GM10248 (cell line): ENCODE results near the gene TMEM165.
A peak's percentile ranks its signal among the peaks of the same experiment; 100 is the strongest.

Experiments used
- CTCF ChIA-PET: fragments of 300-600 bp; sonication (Branson Sonifier 250); formaldehyde crosslinking; extraction: SDS; loops from one replicate; lab custom pipeline; 2021; ENCODE audit warnings: antibody characterized with exemption; lab: Yijun Ruan, JAX
- POLR2A ChIA-PET: fragments of 350-650 bp; sonication (Branson Sonifier 250); formaldehyde crosslinking; extraction: SDS; loops from one replicate; lab custom pipeline; 2020; ENCODE audit warnings: antibody characterized with exemption; lab: Yijun Ruan, JAX
- DNase-seq: peaks from one replicate; pipeline ENCODE4 v3.0.0; 2012; ENCODE audit errors: extremely low spot score
- CTCF ChIP-seq: IDR thresholded peaks from 2 replicates; pipeline ENCODE4 v1.5.1; 2012; ENCODE audit warnings: mild to moderate bottlenecking, low read depth; ENCODE audit errors: extremely low read depth, missing control alignments, control extremely low read depth

TMEM165 gene

GRCh38 chr4:55440786-55441185, 45.0 kb downstream of the TMEM165 start:
- ChIA-PET POLR2A (no interaction called here), CTCF (no interaction called here)
- no peak for TF ChIP-seq CTCF
- no peak for DNase-seq

- TF ChIP-seq CTCF = no peak
- no peak for DNase-seq
- ChIA-PET POLR2A (no interaction called here), CTCF (interaction anchor here (2.3 kb wide), 1 partner anchor 12 kb away, joined by 6 read pairs; no protein-coding TSS in a partner anchor)
These were observed 46.8 kb downstream of the TMEM165 start for GRCh38 chr4:55442541-55442940.

GRCh38 chr4:55444827-55445226, 49.1 kb downstream of the TMEM165 start:
- CTCF ChIA-PET = interaction anchor here (0.8 to 2.1 kb wide), 5 partner anchors 13 to 96 kb away, joined by 3 to 6 read pairs (median 3); no protein-coding TSS in a partner anchor
- peak; percentile 27 for TF ChIP-seq CTCF
- POLR2A ChIA-PET = interaction anchor here (0.6 kb wide), 1 partner anchor 88 kb away, joined by 4 read pairs; no protein-coding TSS in a partner anchor
- DNase-seq = no peak

- ChIA-PET CTCF (interaction anchor here (1.0 to 1.6 kb wide), 6 partner anchors 8 to 454 kb away, joined by 3 to 5 read pairs (median 3); no protein-coding TSS in a partner anchor), POLR2A (interaction anchor here (0.7 kb wide), 1 partner anchor 416 kb away, joined by 5 read pairs; no protein-coding TSS in a partner anchor)
- TF ChIP-seq CTCF = no peak
- no peak for DNase-seq
These were observed 50.3 kb downstream of the TMEM165 start for GRCh38 chr4:55445921-55446577.

GRCh38 chr4:55446578-55446922, 50.8 kb downstream of the TMEM165 start:
- POLR2A ChIA-PET = no interaction called here
- CTCF ChIA-PET = interaction anchor here (1.4 to 1.6 kb wide), 3 partner anchors 9 to 14 kb away, joined by 3 to 5 read pairs (median 3); no protein-coding TSS in a partner anchor
- TF ChIP-seq CTCF = no peak
- DNase-seq = no peak

- DNase-seq = no peak
- no peak for TF ChIP-seq CTCF
- POLR2A ChIA-PET = interaction anchor here (0.6 kb wide), 1 partner anchor 9 kb away, joined by 3 read pairs; no protein-coding TSS in a partner anchor
- CTCF ChIA-PET = interaction anchor here (1.4 to 1.6 kb wide), 2 partner anchors 8 to 10 kb away, joined by 3 to 5 read pairs; no protein-coding TSS in a partner anchor
These were observed 51.5 kb downstream of the TMEM165 start for GRCh38 chr4:55447108-55447708.
